NCI-H82 treated with DMSO at 0.1 percent for 48 hours (cell line): ENCODE measurements around the gene TBC1D7.

Experiments used
- DNase-seq: peaks from one replicate; lab custom pipeline; 2025; ENCODE audit not compliant: unreplicated experiment; lab: John Stamatoyannopoulos, UW

Gene TBC1D7

GRCh38 chr6:13273931-13274706 lies 54.2 kb downstream of the TBC1D7 start:
- no peak for DNase-seq

GRCh38 chr6:13273202-13273930 lies 55.0 kb downstream of the TBC1D7 start:
- DNase-seq = no peak

DNA sequence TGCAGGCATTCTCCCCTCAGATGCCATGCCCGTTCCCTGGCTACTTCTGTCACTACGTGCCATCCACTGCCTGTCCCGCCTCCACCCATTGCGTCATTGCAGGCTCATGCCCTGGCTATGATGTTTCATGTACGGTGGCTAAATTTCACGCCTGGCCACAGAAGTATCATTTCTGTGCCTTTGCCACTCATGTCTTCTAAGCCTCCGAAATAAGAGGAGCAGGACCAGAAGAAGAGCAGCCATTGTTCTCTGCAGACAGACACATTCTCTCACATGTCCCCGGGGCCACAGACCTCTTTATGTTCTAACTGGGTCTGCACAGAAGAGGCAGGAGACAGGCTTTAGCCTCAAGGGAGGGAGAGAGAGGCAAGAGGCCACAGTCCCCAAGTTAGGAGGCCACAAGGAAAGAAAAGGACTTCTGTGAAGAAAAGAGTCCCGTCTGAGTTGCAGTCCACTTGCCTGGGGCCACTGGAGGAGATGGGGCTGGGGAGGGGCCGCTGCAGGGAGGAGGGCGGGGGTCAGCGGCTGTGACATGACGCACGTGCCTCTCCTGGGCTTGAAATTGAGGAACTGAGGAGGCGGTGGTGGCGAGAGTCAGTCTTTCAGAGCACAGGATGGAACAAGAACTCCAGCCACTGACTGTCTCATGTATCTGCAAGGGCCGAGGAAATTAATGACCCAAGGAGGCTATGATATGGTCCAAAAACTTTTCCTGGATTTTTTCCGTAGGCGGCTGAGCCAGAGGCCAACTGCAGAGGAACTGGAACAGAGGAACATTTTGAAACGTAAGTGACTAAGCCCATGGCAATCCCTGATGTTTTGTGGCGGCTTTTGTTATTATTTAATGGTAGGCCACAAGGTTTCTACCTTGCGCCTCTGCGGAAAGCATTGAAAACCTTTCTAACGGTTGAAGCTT lies 55.9 kb downstream of the TBC1D7 start:
- no peak for DNase-seq

- no peak for DNase-seq
Observed at GRCh38 chr6:13268913-13269518, 59.3 kb downstream of the TBC1D7 start.

DNA sequence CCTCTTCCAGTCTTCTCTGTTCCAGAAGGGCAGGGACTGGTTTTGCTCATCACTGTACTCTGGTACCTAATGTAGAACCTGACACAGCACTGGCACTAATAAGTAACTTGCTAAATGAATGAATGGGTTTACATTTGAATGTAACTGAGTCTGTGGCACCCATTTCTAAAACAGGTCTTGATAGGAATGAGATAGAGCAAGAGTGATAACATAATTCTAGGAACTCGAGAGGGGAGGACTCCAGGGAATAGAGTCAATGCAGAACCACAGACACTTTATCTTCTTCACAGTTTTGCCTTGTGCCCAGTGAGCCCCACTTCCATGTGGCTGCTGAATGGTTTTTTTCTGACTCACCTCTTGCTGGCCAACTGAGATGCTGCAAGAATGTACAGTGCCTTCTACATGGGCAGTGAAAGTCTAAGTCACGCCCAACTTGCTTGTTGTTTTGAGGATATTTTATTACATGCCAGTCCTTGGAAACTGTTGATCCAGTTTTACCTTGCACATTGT lies 61.1 kb downstream of the TBC1D7 start:
- DNase-seq = no peak

DNA sequence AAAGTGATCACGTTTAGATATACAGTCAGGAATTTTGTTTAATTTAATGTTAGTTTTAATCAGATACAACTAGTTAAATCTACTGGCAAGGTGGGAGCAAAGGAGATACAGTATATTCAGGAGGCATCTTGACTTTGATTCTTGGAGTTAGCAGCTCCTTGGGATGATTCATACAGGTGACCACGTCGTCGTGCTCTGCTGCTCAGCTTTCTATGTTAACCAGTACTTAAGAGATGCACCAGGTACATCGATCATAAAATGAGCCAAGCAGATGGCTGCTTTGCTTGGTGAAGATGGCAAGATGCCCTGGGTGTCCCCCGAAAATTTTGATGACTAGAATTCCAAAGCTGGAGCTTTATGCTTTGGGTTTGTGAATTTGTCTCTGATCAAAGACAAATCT lies 64.7 kb downstream of the TBC1D7 start:
- no peak for DNase-seq

GRCh38 chr6:13262302-13263230 lies 65.8 kb downstream of the TBC1D7 start:
- DNase-seq = no peak

DNA sequence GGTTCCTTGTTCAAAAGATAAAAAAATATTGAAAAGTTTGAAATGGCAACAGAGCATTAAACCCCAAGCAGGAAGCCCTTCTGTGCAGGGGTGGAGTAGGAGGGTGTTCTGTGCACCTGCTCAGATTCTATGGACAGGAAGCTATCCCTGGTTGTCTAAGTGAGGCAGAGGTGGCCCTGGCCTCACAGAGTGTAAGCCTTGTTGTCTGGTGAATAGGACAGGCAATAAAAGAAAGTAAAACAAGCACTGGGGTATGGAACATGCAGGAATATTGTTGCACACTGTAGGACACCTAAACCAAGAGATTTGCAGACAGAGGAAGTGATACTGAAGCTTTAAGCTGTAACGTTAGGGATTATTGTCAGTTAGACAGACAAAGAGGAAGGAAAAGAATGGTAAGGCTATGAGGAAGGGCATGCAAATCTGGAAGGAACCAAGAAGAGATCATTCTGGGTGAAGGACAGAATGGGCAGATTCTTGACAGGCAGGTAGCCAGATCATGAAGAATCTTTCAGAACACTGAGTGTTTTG lies 66.8 kb downstream of the TBC1D7 start:
- DNase-seq = no peak

DNA sequence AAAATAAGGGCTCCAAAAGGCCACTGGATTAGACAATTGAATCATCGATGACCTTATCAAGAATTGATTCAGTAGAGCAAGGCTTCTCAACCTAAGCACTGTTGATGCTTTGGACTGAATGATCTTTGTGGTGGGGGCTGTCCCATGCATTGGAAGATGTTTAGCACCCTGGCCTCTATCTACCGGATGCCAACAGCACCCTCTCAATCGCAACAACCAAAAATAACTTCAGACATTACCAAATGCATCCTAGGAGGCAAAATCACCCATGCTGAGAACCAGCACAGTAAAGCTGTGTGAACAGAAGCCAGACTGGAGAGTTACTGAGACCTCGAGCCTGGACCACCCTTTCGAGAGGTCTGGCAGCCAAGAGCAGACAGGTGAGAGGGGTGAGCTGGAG lies 67.5 kb downstream of the TBC1D7 start:
- no peak for DNase-seq

GRCh38 chr6:13260101-13260598 lies 68.2 kb downstream of the TBC1D7 start:
- no peak for DNase-seq

- DNase-seq = no peak
Observed at GRCh38 chr6:13259393-13259792, 68.9 kb downstream of the TBC1D7 start.

DNA sequence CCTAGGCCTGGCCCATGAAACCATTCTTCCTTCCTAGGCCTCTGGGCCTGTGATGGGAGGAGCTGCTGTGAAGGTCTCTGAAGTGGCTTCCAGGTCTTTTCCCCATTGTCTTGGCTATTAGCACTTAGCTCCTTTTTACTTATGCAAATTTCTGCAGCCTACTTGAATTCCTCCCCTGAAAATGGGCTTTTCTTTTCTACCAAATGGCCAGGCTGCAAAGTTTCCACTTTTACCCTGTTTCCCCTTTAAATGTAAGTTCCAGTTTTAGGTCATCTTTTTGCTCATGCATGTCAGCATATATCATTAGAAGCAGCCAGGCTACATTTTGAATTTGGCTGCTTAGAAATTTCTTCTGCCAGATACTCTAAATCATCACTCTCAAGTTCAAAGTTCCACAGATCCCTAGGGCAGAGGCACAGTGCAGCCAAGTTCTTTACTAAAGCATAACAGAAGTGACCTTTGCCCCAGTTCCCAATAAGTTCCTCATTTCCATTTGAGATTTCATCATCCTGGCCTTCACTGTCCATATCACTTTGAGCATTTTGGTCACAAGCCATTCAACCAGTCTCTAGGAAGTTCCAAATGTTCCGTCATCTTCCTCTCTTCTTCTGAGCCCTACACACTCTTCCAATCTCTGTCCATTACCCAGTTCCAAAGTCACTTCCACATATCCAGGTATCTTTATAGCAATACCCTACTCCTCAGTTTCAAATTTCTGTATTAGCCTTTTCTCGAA lies 71.9 kb downstream of the TBC1D7 start:
- no peak for DNase-seq
